ENCODE measurements around the gene SVIL.
"Not testable (repeated sequence)": the region's sequence is repeated elsewhere in the genome, so short reads cannot be mapped to it uniquely, and the experiment has no call there.

The SVIL gene

DNA sequence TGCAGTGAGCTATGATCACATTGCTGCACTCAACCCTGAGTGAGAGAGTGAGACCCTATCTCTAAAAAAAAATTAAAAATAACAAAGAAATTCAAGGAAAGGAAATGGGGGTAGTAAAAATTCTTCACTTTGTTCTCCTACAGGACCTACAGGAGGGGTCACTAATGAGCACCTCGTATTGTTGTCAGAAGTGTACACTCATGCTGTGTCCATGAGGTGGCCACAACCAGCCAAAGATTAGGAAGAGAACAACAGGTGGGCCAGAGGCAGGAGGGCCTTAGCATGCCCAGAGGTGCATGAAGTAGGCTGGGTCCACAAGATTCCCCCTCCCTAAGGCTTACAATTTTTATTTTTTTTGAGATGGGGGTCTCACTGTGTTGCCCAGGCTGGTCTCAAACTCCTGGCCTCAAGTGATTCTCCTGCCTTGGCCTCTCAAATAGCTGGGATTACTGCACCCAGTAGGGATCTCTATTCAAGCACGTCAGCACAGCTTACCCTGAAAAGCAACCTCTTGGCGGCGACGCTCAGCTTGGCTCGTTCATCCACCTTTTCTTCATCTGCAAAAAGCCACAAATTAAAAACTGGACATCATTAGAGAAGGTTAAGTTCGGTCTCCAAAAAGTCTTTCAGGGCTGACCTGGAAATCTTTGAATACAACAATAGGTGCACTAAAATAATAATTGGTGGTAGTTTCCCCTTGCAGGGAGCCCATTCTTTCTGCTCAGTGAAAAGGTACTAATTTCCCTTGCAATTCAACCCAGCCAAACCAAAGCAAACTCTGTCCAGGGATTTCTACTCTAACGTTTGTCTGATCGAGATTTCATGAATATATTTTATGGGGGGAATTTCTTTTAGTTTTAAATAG lies 104.4 kb downstream of the SVIL start:
- DNase-seq (ENCODE audit: extremely low spot score, insufficient read length, low read depth) (no peak), FAIRE-seq (no peak)

DNA sequence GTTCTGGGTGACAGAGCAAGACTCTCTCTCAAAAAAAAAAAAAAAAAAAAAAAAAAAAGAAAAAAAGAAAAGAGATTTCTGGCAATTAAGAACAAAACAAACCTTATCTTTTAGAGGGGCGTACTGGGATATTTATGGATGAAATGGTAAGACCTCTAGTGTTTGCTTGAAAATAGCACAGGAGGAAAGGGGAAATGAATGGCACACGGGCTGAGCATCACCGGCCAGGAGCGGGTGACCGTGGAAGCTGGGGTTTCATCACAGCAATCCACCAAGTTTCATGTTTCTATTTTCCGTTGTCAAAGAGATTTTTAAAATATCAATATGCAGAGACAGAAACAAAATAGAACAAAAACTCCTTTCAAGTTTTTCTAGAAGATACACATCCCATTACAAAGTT lies 105.6 kb downstream of the SVIL start:
- DNase-seq (ENCODE audit: extremely low spot score, insufficient read length, low read depth) (no peak), FAIRE-seq (no peak)

GRCh38 chr10:29525762-29526161 lies 109.0 kb downstream of the SVIL start:
- FAIRE-seq (no peak), DNase-seq (ENCODE audit: extremely low spot score, insufficient read length, low read depth) (no peak)

GRCh38 chr10:29524720-29525119 lies 110.1 kb downstream of the SVIL start:
- DNase-seq (ENCODE audit: extremely low spot score, insufficient read length, low read depth): no peak
- FAIRE-seq: no peak

GRCh38 chr10:29524294-29524693 lies 110.5 kb downstream of the SVIL start:
- FAIRE-seq: no peak
- no peak for DNase-seq (ENCODE audit: extremely low spot score, insufficient read length, low read depth)

- DNase-seq (ENCODE audit: extremely low spot score, insufficient read length, low read depth): no peak
- no peak for FAIRE-seq
These were observed 111.9 kb downstream of the SVIL start for GRCh38 chr10:29522918-29523317.

DNA sequence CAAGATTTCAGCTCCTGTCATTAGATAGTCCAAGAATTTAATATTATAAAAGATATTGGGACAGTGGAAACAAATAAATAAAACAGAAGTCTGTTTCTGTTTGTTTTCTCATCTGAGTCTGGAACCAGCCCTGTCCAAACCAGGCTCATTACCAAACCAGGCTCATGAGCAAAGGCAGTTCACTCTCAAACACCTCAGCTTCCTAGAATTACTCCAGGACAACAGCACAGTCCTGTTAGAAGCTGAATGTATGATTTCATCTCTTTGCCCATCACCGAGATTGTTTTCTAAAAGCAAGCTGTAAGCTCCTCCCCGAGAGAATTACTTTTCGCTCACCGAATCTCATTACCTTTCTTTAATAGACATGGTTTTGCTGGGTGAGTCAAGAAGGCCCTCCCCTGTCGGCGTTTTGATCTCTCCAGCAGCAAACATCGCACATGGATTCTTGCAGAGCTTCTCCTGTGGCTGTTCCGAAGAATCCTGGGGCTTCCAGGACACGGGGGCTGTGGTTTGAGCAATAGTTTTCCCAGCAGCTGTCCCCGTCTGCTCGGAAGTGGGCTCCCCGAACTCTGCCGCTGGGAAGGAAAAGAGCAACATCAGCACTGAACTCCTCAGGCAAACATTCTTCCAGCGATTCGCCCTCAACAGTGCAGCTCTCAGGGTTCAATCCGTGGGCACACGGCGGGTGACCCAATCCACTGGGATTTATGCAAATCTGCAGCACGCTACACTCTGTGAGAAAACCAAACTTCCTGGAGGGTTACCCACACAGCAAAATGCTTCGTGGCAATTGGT lies 112.5 kb downstream of the SVIL start:
- FAIRE-seq: no peak

GRCh38 chr10:29519659-29520058 lies 115.1 kb downstream of the SVIL start:
- DNase-seq (ENCODE audit: extremely low spot score, insufficient read length, low read depth) (no peak), FAIRE-seq (no peak)

More for the DNA sequence above, 112.5 kb downstream of the SVIL start:
- no peak for DNase-seq (ENCODE audit: extremely low spot score, insufficient read length, low read depth)

- FAIRE-seq (no peak), DNase-seq (ENCODE audit: extremely low spot score, insufficient read length, low read depth) (no peak)
These were observed 117.3 kb downstream of the SVIL start for GRCh38 chr10:29517352-29517923.

- not testable (repeated sequence) for FAIRE-seq; DNase-seq (ENCODE audit: extremely low spot score, insufficient read length, low read depth)
These were observed 118.3 kb downstream of the SVIL start for GRCh38 chr10:29516309-29516932.

DNA sequence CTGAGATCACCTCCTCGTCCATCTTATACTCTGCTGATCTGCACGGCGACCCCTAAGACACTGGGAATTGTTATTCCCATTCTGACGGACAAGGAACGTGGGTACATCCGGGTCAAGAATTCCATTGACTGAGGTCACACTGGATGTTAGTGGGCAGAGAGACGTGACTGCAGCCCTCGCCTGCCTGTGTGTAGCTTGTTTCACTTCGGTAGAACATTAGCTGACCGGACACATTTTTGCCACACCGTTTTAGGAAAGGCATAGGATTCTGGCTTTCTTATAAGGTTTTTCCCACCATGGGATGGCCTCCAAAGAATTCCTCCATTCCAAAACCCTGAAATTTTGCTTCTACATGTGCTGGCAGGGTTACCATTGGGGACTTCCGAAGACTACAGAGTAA lies 118.9 kb downstream of the SVIL start:
- DNase-seq (ENCODE audit: extremely low spot score, insufficient read length, low read depth); FAIRE-seq: not testable (repeated sequence)

DNA sequence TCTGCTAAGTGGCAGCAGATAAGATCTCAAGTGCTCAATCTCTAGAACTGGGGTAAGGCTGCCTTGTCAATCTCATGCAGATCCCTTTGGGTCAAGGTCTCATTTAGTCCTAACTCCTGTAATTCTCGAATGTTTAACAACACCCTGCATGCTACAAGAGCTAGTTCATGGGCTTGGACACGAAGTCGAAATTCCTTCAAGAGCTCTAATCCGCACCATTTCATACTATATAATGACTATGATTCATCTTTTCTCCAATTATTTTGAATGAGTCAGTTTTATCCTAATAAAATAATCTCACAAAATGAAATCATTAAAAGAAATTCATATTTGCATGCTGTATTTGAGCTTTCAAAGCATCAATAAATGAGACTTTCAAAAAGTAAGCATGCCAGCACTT lies 119.7 kb downstream of the SVIL start:
- not testable (repeated sequence) for DNase-seq (ENCODE audit: extremely low spot score, insufficient read length, low read depth); FAIRE-seq

DNA sequence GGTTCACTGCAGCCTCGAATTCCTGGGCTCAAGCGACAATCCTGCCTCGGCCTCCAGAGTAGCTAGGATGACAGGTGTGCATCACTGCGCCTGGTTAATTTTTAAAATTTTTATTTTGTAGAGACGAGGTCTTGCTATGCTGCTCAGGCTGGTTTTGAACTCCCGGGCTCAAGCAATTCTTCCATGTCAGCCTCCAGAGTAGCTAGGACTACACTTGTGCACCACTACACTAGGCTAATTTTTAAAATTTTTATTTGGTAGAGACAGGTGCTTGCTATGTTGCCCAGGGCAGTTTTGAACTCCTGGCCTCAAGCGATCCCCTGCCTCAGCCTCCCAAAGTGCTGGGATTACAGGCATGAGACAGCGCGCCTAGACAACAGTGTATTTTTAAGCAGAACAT lies 120.5 kb downstream of the SVIL start:
- DNase-seq (ENCODE audit: extremely low spot score, insufficient read length, low read depth): no peak
- FAIRE-seq: no peak

- FAIRE-seq: no peak
- no peak for DNase-seq (ENCODE audit: extremely low spot score, insufficient read length, low read depth)
These were observed 122.3 kb downstream of the SVIL start for GRCh38 chr10:29512425-29512974.

- DNase-seq (ENCODE audit: extremely low spot score, insufficient read length, low read depth); FAIRE-seq: not testable (repeated sequence)
These were observed 123.0 kb downstream of the SVIL start for GRCh38 chr10:29511806-29512205.

- FAIRE-seq; DNase-seq (ENCODE audit: extremely low spot score, insufficient read length, low read depth): not testable (repeated sequence)
These were observed 124.2 kb downstream of the SVIL start for GRCh38 chr10:29510483-29511157.

- no peak for FAIRE-seq
- no peak for DNase-seq (ENCODE audit: extremely low spot score, insufficient read length, low read depth)
These were observed 126.1 kb downstream of the SVIL start for GRCh38 chr10:29508554-29509244.

- DNase-seq (ENCODE audit: extremely low spot score, insufficient read length, low read depth): not testable (repeated sequence)
- FAIRE-seq: peak; percentile 72
These were observed 127.0 kb downstream of the SVIL start for GRCh38 chr10:29507750-29508149.
